22Rv1 (cell line): ENCODE results near the gene TMEM132D.

Experiments
- CTCF ChIP-seq: fragments of 450-650 bp; IDR thresholded peaks from 2 replicates; pipeline ENCODE4 v1.5.1; 2017; ENCODE audit warnings: mild to moderate bottlenecking
- ZFX ChIP-seq: fragments of 450-650 bp; IDR thresholded peaks from 2 replicates; pipeline ENCODE4 v1.6.1; 2017; ENCODE audit warnings: antibody characterized with exemption, borderline replicate concordance

- TF ChIP-seq CTCF (no peak), ZFX (no peak)
These were observed 823.4 kb downstream of the TMEM132D start for GRCh38 chr12:129080391-129080790.
